ENCODE results near the gene PRG2.
"Not testable (repeated sequence)": the region's sequence is repeated elsewhere in the genome, so short reads cannot be mapped to it uniquely, and the experiment has no call there.

PRG2 gene

GRCh38 chr11:57348636-57349313 is 41.7 kb downstream of the PRG2 start:
- DNase-seq (ENCODE audit: low spot score) (peak; percentile 25), FAIRE-seq (no peak)

DNA sequence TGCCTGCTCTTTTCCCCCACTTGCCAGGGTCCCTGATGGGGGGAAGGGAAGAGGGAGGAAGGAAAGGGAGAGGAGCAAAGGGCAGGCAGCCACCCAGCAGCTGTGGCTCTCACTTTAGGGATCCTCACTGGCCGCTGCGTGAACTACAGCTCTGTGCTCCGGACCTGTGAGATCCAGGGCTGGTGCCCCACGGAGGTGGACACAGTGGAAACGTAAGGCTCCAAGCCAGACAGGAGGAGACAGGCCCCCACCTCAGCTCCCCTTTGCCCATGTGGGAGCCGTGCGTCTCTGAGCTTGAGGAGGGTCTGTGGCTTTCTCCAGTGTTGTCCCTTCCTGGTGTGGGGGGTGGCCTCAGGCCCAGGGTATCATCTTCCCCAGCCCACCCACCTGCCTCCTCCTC is 42.4 kb downstream of the PRG2 start:
- DNase-seq (ENCODE audit: low spot score) (no peak), FAIRE-seq (no peak)

GRCh38 chr11:57347336-57347735 is 43.1 kb downstream of the PRG2 start:
- no peak for DNase-seq (ENCODE audit: low spot score)
- no peak for FAIRE-seq

DNA sequence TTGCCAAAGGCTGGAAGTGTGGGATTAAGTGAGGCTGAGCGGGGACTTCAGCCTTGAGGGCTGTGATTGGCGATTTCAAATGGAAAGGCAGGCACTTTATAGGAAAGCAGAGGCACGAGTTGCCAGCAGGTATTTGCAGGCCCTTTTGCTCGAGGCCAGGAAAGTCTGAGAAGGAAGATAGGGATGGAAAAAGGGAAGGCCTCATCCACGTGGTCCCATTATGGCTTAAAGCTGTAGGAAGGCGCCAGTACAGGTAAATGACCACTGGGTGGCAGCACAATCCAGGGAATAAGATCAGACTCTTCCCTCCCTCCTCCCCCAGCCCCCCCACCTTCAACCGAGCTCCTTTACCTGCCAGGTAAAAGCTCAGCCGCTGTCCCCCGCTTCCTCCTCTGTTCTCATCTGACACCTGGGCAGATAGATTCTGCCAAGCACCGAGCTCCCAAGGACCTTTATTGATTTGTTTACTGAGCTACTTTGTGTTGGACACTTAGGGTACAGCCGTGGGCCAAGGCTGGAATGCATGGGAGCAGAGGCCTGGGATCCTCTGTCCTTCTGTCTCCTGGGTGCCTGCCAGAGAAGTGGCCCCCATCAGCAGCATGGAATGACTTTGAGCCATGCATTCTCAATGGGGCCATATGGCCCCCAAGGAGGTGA is 44.8 kb downstream of the PRG2 start:
- FAIRE-seq: no peak
- DNase-seq (ENCODE audit: low spot score): peak; percentile 47

DNA sequence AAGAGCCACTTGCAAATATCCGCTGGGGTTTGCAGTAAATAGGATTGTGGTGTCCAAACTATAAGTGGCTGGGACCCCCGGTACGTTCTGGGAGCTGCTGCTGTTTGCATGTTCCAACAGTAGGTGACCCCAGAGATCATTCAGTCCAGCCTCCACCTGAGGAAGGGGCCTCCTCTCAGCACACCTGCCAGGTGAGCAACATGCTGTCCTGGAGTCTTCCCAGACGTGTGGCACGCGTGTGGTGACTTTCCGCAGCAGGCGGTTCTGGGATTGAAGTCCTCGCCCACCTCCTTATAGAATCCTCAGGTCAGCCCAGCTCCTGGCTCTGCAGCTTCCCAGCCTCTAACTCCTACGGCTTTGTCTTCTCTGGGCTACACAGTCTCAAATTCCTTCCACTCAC is 45.6 kb downstream of the PRG2 start:
- no peak for DNase-seq (ENCODE audit: low spot score)

DNA sequence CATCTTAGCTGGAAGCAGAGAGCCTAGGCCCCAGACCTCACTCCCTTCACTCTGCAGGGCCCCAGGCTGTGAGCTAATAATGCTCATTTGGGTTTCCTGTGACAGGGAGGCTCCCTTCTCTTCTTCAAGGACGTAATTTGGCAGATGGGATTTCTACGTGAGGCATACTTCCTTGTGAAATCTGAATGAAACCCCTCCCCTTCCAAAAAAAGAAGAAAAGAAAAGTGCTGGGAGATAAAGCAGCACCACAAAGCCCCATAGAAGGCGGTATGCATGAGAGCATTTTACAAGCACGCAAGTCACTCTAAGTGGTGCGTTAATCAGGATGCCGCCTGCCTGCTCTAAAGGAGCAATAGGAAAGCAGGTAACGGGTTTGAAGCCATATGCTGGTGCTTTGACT is 46.6 kb downstream of the PRG2 start:
- FAIRE-seq: no peak
- DNase-seq (ENCODE audit: low spot score): no peak

More for the DNA sequence above, 45.6 kb downstream of the PRG2 start:
- FAIRE-seq: no peak

DNA sequence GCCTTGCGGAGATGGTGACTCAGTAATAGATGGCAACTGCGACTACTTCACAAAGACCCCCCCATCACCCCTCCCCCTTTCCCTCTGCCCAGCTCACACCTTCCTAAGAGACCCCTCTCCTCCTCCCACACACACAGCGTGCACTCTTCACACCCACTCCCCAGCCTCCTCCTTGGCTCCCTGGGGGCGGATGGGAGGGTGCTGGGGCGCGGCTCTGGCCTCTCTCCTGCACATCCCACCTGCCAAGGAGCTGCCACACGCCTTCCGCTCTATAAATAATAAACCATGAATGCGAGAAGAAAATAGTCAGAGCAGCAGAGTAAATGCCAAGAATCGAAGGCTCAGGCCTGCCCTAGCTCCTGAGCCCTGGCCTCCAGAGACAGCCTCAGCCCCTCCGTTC is 47.7 kb downstream of the PRG2 start:
- DNase-seq (ENCODE audit: low spot score) (no peak), FAIRE-seq (no peak)

DNA sequence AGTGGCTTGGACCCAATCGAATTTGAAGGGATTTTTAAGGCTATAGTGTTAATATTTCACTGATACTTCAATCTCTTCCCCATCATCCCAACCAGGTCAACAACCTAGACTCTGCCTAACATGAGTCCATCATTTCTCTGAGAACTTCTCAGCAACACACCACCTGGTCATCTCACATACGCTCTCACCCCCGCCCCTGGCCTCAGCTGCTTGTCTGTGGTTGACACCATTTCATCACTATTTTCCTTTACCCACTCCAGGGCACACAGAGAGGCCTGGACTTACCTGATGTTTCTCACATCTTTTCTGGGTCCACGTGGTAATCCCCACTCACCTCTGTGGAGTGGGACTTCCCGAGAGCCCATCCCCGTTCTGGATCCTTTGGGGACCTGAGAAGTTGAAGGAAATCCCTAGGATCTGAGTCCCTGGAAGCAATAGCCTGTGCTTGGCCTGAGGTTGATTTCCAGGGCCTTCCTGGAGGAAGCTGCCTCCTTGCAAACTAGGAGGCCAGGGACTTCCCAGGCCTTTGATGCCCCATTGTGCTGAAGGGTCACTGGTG is 49.1 kb downstream of the PRG2 start:
- DNase-seq (ENCODE audit: low spot score) (no peak), FAIRE-seq (no peak)

DNA sequence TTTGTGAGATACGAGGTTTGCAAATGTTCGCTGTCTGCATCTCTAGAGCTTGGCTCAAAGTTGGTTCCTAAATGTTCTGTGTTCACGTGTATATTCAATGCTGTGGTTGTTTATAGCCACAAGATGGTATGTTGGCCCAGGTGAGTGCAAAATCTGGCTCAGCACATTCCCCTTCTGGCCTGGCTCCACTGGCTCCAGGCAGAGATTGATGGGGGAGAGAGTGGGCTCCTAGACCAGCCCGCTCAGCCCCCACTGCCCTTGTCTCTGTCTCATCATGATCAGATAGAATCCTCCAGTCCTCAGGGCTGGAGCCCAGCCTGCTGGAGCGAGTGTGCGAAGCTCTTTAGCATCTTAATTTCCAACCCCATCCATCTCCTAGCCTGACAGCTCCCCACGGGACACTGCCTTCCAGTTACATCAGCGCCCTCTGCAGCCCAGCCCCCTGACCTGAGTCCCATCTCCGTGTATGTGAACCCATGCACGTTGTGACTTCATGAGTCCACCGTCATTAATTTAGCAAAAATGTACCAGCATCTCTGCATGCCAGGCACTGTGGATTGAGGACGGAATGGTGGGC is 50.3 kb downstream of the PRG2 start:
- FAIRE-seq (no peak), DNase-seq (ENCODE audit: low spot score) (no peak)

DNA sequence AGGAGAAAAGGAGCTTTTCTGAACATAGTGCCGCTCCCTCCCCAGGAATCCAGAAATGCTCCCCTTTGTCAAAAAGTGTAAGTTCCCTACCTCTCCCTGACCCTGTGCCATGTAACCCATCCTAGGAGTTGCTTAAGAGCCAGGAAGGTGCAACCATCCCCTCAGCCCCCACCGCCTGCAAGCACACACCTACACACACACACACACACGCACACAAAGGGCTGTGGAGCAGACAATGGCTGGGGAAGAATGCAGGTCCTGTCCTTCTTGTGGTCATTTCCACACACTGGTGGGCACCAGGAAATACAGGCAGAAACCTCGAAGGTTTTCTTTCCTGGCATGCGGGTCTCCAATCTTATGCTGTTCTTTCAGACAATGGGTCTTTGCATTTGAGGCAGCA is 51.1 kb downstream of the PRG2 start:
- DNase-seq (ENCODE audit: low spot score) (no peak), FAIRE-seq (no peak)

- no peak for DNase-seq (ENCODE audit: low spot score)
- no peak for FAIRE-seq
Measured at GRCh38 chr11:57338142-57338541, 52.3 kb downstream of the PRG2 start, which contains the start of gene P2RX3. P2RX3 (plus strand) TSS chr11:57338352; CDS start chr11:57338551, 199 bp downstream.

- DNase-seq (ENCODE audit: low spot score); FAIRE-seq: not testable (repeated sequence)
Measured at GRCh38 chr11:57336856-57337255, 53.6 kb downstream of the PRG2 start.

Measured in RCC 7860 (cell line).